Lower leg skin (tissue), 3 donors: ENCODE results near the gene DEDD2.

Experiments used
- CTCF ChIP-seq, 3 donors: fragments of 450-650 bp; IDR thresholded peaks; one replicate each; pipeline ENCODE4 v1.5.1; 2016; ENCODE audit warnings: antibody characterized with exemption in 3 of 3, mild to moderate bottlenecking in 3 of 3, moderate library complexity in 2 of 3
- POLR2A ChIP-seq, 2 donors: fragments of 450-650 bp; IDR thresholded peaks; one replicate each; pipeline ENCODE4 v1.6.1; 2016 to 2017; ENCODE audit warnings: antibody characterized with exemption in 2 of 2, mild to moderate bottlenecking in 1 of 2, moderate library complexity in 1 of 2

- TF ChIP-seq CTCF (IDR thresholded peaks at IDR 0.05), result no peak
- TF ChIP-seq POLR2A (IDR thresholded peaks at IDR 0.05), result no peak
These were observed 36.0 kb upstream of the DEDD2 start for GRCh38 chr19:42253245-42254088.
